Nephron progenitor cell (in vitro differentiated cells): Measurements from ENCODE around the gene DNAJC18.

ENCODE experiments used
- DNase-seq: peaks from one replicate; pipeline ENCODE4 v3.0.0; 2021
- H3K27ac Mint-ChIP-seq: 2 replicates; pipeline ENCODE4 v1.8.0; 2021; ENCODE audit warnings: mild to moderate bottlenecking, moderate library complexity, mixed read lengths
- H3K27me3 Mint-ChIP-seq: 2 replicates; pipeline ENCODE4 v1.8.0; 2021; ENCODE audit warnings: mild to moderate bottlenecking, low read depth, mixed read lengths; ENCODE audit not compliant: poor library complexity
- H3K36me3 Mint-ChIP-seq: 2 replicates; pipeline ENCODE4 v1.8.0; 2021; ENCODE audit warnings: low read depth, mixed read lengths
- H3K4me1 Mint-ChIP-seq: 2 replicates; pipeline ENCODE4 v1.8.0; 2021; ENCODE audit warnings: mixed read lengths
- H3K4me3 Mint-ChIP-seq: 2 replicates; pipeline ENCODE4 v1.8.0; 2021; ENCODE audit warnings: mild to moderate bottlenecking, moderate library complexity, mixed read lengths
- H3K9me3 Mint-ChIP-seq: 2 replicates; pipeline ENCODE4 v1.8.0; 2021; ENCODE audit warnings: mild to moderate bottlenecking, moderate library complexity, mixed read lengths
- TF ChIP-seq, protein P1 (sequence below): fragments of 200-600 bp; sonication (generic); IDR thresholded peaks from 2 replicates; pipeline ENCODE4 v1.5.0; 2021; ENCODE audit warnings: antibody characterized with exemption

The DNAJC18 gene

DNA sequence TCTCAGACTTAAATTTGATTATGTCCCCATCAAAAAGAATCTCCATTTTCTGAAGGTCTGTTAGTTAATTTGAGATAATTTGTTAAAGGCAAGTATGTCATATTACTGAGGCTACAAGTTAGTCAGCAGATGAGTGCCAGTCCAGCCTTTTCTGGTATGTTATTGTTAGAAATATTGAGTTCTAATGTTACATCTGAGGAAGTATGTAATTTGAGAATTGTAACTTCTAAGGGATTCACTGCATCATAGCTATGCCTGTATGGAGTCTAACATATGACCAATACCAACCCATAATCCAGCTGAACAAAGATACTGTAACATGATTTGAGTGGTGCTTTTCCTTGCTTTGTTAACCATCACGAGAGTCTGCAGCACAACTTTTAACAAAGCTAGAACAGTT lies 70.1 kb downstream of the DNAJC18 start:
- DNase-seq = no peak
- peaks cover 76% of the 10 kb centered on the region for H3K36me3 Mint-ChIP-seq
- no peaks in the 10 kb centered on the region for H3K9me3 Mint-ChIP-seq
- H3K4me3 Mint-ChIP-seq = no peak overlapping the region
- TF ChIP-seq, protein P1, sequence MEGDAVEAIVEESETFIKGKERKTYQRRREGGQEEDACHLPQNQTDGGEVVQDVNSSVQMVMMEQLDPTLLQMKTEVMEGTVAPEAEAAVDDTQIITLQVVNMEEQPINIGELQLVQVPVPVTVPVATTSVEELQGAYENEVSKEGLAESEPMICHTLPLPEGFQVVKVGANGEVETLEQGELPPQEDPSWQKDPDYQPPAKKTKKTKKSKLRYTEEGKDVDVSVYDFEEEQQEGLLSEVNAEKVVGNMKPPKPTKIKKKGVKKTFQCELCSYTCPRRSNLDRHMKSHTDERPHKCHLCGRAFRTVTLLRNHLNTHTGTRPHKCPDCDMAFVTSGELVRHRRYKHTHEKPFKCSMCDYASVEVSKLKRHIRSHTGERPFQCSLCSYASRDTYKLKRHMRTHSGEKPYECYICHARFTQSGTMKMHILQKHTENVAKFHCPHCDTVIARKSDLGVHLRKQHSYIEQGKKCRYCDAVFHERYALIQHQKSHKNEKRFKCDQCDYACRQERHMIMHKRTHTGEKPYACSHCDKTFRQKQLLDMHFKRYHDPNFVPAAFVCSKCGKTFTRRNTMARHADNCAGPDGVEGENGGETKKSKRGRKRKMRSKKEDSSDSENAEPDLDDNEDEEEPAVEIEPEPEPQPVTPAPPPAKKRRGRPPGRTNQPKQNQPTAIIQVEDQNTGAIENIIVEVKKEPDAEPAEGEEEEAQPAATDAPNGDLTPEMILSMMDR = no peak
- no peaks in the 10 kb centered on the region for H3K4me1 Mint-ChIP-seq
- no peak overlapping the region for H3K27ac Mint-ChIP-seq
- no peaks in the 10 kb centered on the region for H3K27me3 Mint-ChIP-seq

DNA sequence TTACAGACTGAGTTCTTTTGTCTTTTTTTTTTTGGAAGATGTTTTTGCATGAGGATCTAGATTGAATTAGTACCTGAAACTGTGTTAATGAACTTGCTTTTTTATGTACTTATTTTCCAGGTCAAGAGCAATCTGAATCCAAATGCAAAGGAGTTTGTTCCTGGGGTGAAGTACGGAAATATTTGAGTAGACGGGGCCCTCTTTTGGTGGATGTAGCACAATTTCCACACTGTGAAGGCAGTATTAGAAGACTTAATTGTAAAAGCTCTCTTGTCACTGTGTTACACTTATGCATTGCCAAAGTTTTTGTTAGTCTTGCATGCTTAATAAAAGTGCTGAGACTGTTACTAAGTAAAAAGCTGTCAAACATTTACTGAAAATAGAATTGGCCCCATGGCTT lies 70.7 kb downstream of the DNAJC18 start:
- no peaks in the 10 kb centered on the region for H3K4me1 Mint-ChIP-seq
- DNase-seq = no peak
- no peaks in the 10 kb centered on the region for H3K27me3 Mint-ChIP-seq
- TF ChIP-seq, protein P1 = no peak
- H3K4me3 Mint-ChIP-seq = no peak overlapping the region
- no peaks in the 10 kb centered on the region for H3K9me3 Mint-ChIP-seq
- H3K27ac Mint-ChIP-seq = no peak overlapping the region
- peaks cover 77% of the 10 kb centered on the region for H3K36me3 Mint-ChIP-seq

DNA sequence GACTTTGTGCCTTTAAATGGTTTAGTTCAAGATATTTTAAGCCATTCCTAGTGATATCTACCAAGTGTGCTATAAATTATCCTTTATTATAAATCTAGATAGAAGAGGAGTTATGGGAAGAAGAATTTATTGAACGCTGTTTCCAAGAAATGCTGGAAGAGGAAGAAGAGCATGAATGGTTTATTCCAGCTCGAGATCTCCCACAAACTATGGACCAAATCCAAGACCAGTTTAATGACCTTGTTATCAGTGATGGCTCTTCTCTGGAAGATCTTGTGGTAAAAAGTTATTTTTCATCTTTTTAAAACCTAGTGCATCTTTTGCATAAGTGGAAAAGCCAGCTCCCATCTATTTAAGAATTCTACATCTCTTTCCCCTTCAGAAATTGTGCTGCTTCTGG lies 74.9 kb downstream of the DNAJC18 start:
- Mint-ChIP-seq H3K4me1 (no peaks in the 10 kb centered on the region), H3K36me3 (peaks cover 80% of the 10 kb centered on the region), H3K4me3 (no peak overlapping the region), H3K9me3 (no peaks in the 10 kb centered on the region), H3K27ac (no peak overlapping the region), H3K27me3 (no peaks in the 10 kb centered on the region)
- DNase-seq = no peak
- TF ChIP-seq, protein P1 = no peak

DNA sequence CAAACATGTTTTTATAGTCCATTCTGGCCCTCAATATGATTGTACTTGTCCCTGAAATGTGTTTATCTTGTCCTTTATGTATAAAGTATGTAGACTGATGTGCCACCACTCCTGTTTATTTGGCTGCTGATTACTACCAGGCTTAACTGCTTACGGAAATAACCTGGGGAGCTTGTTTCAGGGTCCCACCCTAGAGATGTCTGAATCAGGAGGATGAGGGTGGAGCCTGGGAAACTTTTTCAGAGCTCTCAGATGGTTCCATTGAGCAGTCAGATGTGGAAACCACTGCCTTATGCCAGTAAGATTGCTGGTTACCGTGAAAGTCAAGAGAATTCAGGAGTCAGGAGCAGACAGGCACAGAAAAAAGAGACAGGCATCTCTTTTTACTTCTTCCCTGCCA lies 75.4 kb downstream of the DNAJC18 start:
- DNase-seq = no peak
- H3K27me3 Mint-ChIP-seq = no peaks in the 10 kb centered on the region
- H3K36me3 Mint-ChIP-seq = peaks cover 81% of the 10 kb centered on the region
- no peaks in the 10 kb centered on the region for H3K9me3 Mint-ChIP-seq
- TF ChIP-seq, protein P1 = no peak
- no peak overlapping the region for H3K27ac Mint-ChIP-seq
- no peak overlapping the region for H3K4me3 Mint-ChIP-seq
- H3K4me1 Mint-ChIP-seq = no peaks in the 10 kb centered on the region

DNA sequence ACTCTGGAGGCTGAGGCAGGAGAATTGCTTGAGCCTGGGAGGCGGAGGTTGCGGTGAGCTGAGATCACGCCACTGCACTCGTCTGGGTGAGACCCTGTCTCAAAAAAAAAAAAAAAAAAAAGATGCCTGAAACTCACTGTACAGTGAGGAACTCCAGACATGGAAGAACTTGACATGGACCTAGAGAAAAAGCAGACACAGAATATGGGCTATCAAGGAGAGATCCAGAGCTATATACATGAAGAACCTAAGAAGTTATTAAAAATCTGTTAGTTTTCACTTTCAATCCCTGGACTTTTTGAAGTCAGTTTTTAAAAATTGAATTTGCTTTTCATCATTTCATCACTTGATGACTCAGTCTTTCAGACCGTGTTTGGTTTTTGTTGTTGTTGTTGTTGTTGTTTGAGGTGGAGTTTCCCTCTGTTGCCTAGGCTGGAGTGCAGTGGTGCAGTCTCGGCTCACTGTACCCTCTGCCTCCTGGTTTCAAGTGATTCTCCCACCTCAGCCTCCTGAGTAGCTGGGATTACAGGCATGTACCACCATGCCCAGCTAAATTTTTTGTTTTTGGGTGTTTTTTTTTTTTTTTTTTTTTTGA lies 77.4 kb downstream of the DNAJC18 start:
- H3K4me3 Mint-ChIP-seq = no peak overlapping the region
- no peak for DNase-seq
- H3K27me3 Mint-ChIP-seq = no peaks in the 10 kb centered on the region
- peaks cover 5% of the 10 kb centered on the region for H3K9me3 Mint-ChIP-seq
- TF ChIP-seq, protein P1 = no peak
- peaks cover 88% of the 10 kb centered on the region for H3K36me3 Mint-ChIP-seq
- no peaks in the 10 kb centered on the region for H3K4me1 Mint-ChIP-seq
- no peak overlapping the region for H3K27ac Mint-ChIP-seq

DNA sequence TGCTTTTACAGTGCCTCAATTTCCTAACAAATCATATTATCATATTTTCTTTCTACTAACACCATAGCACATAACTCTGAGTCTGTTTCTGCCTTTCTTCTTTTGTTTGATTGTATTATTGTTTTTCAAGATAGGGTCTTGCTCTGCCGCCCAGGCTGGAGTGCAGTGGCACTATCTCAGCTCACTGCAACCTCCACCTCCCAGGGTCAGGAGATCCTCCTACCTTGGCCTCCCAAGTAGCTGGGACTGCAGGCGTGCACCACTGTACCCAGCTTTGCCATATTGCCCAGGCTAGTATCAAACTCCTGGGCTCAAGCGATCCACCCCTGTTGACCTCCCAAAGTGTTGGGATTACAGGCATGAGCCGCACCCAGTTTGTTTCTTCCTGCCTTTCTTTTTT lies 78.9 kb downstream of the DNAJC18 start:
- peaks cover 2% of the 10 kb centered on the region for H3K27me3 Mint-ChIP-seq
- peak overlapping the region; percentile 77 for H3K27ac Mint-ChIP-seq
- peaks cover 83% of the 10 kb centered on the region for H3K36me3 Mint-ChIP-seq
- H3K9me3 Mint-ChIP-seq = peaks cover 9% of the 10 kb centered on the region
- H3K4me3 Mint-ChIP-seq = no peak overlapping the region
- DNase-seq = no peak
- H3K4me1 Mint-ChIP-seq = no peaks in the 10 kb centered on the region
- TF ChIP-seq, protein P1 = no peak
